Astrocyte (in vitro differentiated cells and primary cell): Measurements from ENCODE around the gene SLC44A1. TPM values are rescaled to one million over a fixed set of nuclear protein-coding genes. Genes with fewer than 3 reads are reported as not detected.

Source experiments
- DNase-seq: peaks from one replicate; pipeline ENCODE4 v3.0.0-alpha.2; 2010; ENCODE audit warnings: low read depth
- FAIRE-seq: peaks from 2 replicates; lab custom pipeline; 2011; peaks lifted over from hg19 to GRCh38; lab: Jason Lieb, UNC
- H2AFZ ChIP-seq: 2 replicates; pipeline ENCODE4 v1.6.0; 2012; ENCODE audit warnings: low read depth, low read length, inconsistent platforms
- H3K27ac ChIP-seq: 2 replicates; pipeline ENCODE4 v1.5.1; 2011; ENCODE audit warnings: low read depth, low read length, inconsistent platforms
- H3K27me3 ChIP-seq: 2 replicates; pipeline ENCODE4 v1.6.0; 2011; ENCODE audit warnings: low read length, inconsistent platforms; ENCODE audit not compliant: insufficient read depth
- H3K36me3 ChIP-seq: 2 replicates; pipeline ENCODE4 v1.5.1; 2011; ENCODE audit warnings: low read length, inconsistent platforms; ENCODE audit not compliant: insufficient read depth
- H3K4me1 ChIP-seq: 2 replicates; pipeline ENCODE4 v1.5.1; 2011; ENCODE audit warnings: low read length, inconsistent platforms; ENCODE audit not compliant: insufficient read depth
- H3K4me2 ChIP-seq: 2 replicates; pipeline ENCODE4 v1.6.0; 2012; ENCODE audit warnings: low read length, inconsistent platforms
- H3K4me3 ChIP-seq: 2 replicates; pipeline ENCODE4 v1.5.1; 2011; ENCODE audit warnings: low read depth, mild to moderate bottlenecking, low read length, inconsistent platforms; ENCODE audit not compliant: insufficient read depth
- H3K79me2 ChIP-seq: 2 replicates; pipeline ENCODE4 v1.6.0; 2012; ENCODE audit warnings: mild to moderate bottlenecking, low read length, inconsistent platforms; ENCODE audit not compliant: insufficient read depth
- H3K9ac ChIP-seq: 2 replicates; pipeline ENCODE4 v1.6.0; 2012; ENCODE audit warnings: mild to moderate bottlenecking, low read length, inconsistent platforms
- H3K9me3 ChIP-seq: 2 replicates; pipeline ENCODE4 v1.5.1; 2012; ENCODE audit warnings: low read depth, mild to moderate bottlenecking, low read length, inconsistent platforms; ENCODE audit not compliant: insufficient read depth
- H4K20me1 ChIP-seq: 2 replicates; pipeline ENCODE4 v1.6.0; 2012; ENCODE audit warnings: low read length, inconsistent platforms; ENCODE audit not compliant: insufficient read depth
- H3K27ac Mint-ChIP-seq: one replicate; pipeline ENCODE4 v1.8.0; 2021; ENCODE audit warnings: mild to moderate bottlenecking, mixed read lengths; ENCODE audit not compliant: unreplicated experiment
- H3K27me3 Mint-ChIP-seq: one replicate; pipeline ENCODE4 v1.8.0; 2021; ENCODE audit warnings: low read depth, mixed read lengths; ENCODE audit not compliant: unreplicated experiment
- H3K36me3 Mint-ChIP-seq: one replicate; pipeline ENCODE4 v1.8.0; 2021; ENCODE audit warnings: low read depth, mixed read lengths; ENCODE audit not compliant: unreplicated experiment
- H3K4me1 Mint-ChIP-seq: one replicate; pipeline ENCODE4 v1.8.0; 2021; ENCODE audit warnings: low read depth, mixed read lengths; ENCODE audit not compliant: unreplicated experiment
- H3K4me3 Mint-ChIP-seq: one replicate; pipeline ENCODE4 v1.8.0; 2021; ENCODE audit warnings: mild to moderate bottlenecking, moderate library complexity, mixed read lengths; ENCODE audit not compliant: unreplicated experiment
- H3K9me3 Mint-ChIP-seq: one replicate; pipeline ENCODE4 v1.8.0; 2021; ENCODE audit warnings: mild to moderate bottlenecking, mixed read lengths; ENCODE audit not compliant: unreplicated experiment
- EZH2 ChIP-seq: IDR thresholded peaks from 2 replicates; pipeline ENCODE4 v1.6.1; 2012; ENCODE audit warnings: mild to moderate bottlenecking, low read length, inconsistent platforms; ENCODE audit not compliant: insufficient read depth
- total RNA-seq: library from RNA; stranded (reverse); gene quantifications from 2 replicates; pipeline ENCODE4 v1.2.1, GENCODE V29; 2021
- TF ChIP-seq, protein P1 (sequence below): IDR thresholded peaks from 2 replicates; pipeline ENCODE4 v1.5.1; 2011; ENCODE audit warnings: low read depth, mild to moderate bottlenecking, inconsistent platforms, low read length, moderate library complexity; ENCODE audit not compliant: insufficient read depth

SLC44A1 gene
- total RNA-seq, 1 donor from 2014 or later, result 43.8 TPM

DNA sequence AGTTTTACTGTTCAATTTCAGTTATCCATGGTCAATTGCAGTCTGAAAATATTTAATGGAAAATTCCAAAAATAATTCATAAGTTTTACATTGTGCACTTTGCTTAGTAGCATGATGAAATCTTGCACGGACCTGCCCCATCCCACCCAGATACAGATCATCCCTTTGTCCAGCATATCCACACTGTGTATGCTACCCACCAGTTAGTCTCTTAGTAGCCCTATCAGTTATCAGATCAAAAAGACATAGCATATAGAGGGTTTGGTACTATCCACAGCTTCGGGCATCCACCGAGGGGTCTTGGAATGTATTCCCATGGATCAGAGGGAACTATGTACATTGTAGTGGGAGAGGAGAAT lies 97.7 kb downstream of the SLC44A1 start:
- no peaks in the 10 kb centered on the region for H3K79me2 ChIP-seq
- H3K27me3 ChIP-seq, result no peaks in the 10 kb centered on the region
- Mint-ChIP-seq H3K27ac (peak overlapping the region; percentile 87), H3K27me3 (no peaks in the 10 kb centered on the region), H3K36me3 (peaks cover 8% of the 10 kb centered on the region), H3K4me1 (peaks cover 2% of the 10 kb centered on the region), H3K9me3 (no peaks in the 10 kb centered on the region), H3K4me3 (no peak overlapping the region)
- no peak overlapping the region for H2AFZ ChIP-seq
- H3K4me1 ChIP-seq, result no peaks in the 10 kb centered on the region
- H3K4me2 ChIP-seq, result no peak overlapping the region
- no peak for DNase-seq
- no peak for FAIRE-seq
- no peaks in the 10 kb centered on the region for H3K36me3 ChIP-seq
- H4K20me1 ChIP-seq, result no peaks in the 10 kb centered on the region
- TF ChIP-seq EZH2, result no peak
- TF ChIP-seq, protein P1, sequence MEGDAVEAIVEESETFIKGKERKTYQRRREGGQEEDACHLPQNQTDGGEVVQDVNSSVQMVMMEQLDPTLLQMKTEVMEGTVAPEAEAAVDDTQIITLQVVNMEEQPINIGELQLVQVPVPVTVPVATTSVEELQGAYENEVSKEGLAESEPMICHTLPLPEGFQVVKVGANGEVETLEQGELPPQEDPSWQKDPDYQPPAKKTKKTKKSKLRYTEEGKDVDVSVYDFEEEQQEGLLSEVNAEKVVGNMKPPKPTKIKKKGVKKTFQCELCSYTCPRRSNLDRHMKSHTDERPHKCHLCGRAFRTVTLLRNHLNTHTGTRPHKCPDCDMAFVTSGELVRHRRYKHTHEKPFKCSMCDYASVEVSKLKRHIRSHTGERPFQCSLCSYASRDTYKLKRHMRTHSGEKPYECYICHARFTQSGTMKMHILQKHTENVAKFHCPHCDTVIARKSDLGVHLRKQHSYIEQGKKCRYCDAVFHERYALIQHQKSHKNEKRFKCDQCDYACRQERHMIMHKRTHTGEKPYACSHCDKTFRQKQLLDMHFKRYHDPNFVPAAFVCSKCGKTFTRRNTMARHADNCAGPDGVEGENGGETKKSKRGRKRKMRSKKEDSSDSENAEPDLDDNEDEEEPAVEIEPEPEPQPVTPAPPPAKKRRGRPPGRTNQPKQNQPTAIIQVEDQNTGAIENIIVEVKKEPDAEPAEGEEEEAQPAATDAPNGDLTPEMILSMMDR, result no peak
- no peak overlapping the region for H3K27ac ChIP-seq
- H3K9me3 ChIP-seq, result no peaks in the 10 kb centered on the region
- H3K4me3 ChIP-seq, result no peak overlapping the region
- no peak overlapping the region for H3K9ac ChIP-seq

DNA sequence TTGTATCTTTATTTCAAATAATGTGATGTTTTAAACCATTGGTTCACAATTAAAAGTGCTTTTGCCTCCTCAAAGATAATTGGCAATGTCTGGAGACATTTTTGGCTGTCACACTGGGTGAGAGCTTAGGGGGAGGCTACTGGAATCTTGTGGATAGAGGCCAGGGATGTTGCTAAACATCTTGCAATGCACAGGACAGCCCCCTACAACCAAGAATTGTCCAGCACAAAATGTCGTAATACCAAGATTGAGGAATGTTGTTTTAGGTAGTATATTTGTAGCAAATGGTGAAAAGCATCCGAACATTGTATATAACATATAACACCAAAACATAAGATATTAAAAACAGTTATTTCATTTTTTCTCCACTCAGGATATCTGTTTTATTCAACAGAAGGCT lies 99.8 kb downstream of the SLC44A1 start:
- H3K4me3 Mint-ChIP-seq, result no peak overlapping the region
- H3K27me3 ChIP-seq, result no peaks in the 10 kb centered on the region
- no peaks in the 10 kb centered on the region for H3K4me1 ChIP-seq
- H3K27me3 Mint-ChIP-seq, result no peaks in the 10 kb centered on the region
- H3K27ac ChIP-seq, result no peak overlapping the region
- no peaks in the 10 kb centered on the region for H4K20me1 ChIP-seq
- peaks cover under 1% of the 10 kb centered on the region for H3K36me3 Mint-ChIP-seq
- H3K36me3 ChIP-seq, result no peaks in the 10 kb centered on the region
- peaks cover 2% of the 10 kb centered on the region for H3K4me1 Mint-ChIP-seq
- H3K9me3 Mint-ChIP-seq, result no peaks in the 10 kb centered on the region
- no peaks in the 10 kb centered on the region for H3K79me2 ChIP-seq
- H3K27ac Mint-ChIP-seq, result no peak overlapping the region
- DNase-seq (no peak), FAIRE-seq (no peak)
- H3K4me2 ChIP-seq, result no peak overlapping the region
- H3K4me3 ChIP-seq, result no peak overlapping the region
- no peaks in the 10 kb centered on the region for H3K9me3 ChIP-seq
- TF ChIP-seq, protein P1, result no peak
- TF ChIP-seq EZH2, result no peak
- no peak overlapping the region for H3K9ac ChIP-seq
- H2AFZ ChIP-seq, result no peak overlapping the region

- H3K27ac Mint-ChIP-seq, result no peak overlapping the region
- Histone ChIP-seq H3K36me3 (no peaks in the 10 kb centered on the region), H4K20me1 (no peaks in the 10 kb centered on the region), H3K27me3 (no peaks in the 10 kb centered on the region), H3K4me1 (no peaks in the 10 kb centered on the region), H3K9me3 (no peaks in the 10 kb centered on the region), H3K4me2 (no peak overlapping the region), H2AFZ (no peak overlapping the region), H3K79me2 (no peaks in the 10 kb centered on the region), H3K27ac (no peak overlapping the region), H3K4me3 (no peak overlapping the region), H3K9ac (no peak overlapping the region)
- no peaks in the 10 kb centered on the region for H3K9me3 Mint-ChIP-seq
- DNase-seq, result no peak
- H3K36me3 Mint-ChIP-seq, result no peaks in the 10 kb centered on the region
- TF ChIP-seq EZH2, result no peak
- TF ChIP-seq, protein P1, result no peak
- FAIRE-seq, result no peak
- peaks cover 2% of the 10 kb centered on the region for H3K4me1 Mint-ChIP-seq
- no peak overlapping the region for H3K4me3 Mint-ChIP-seq
- H3K27me3 Mint-ChIP-seq, result no peaks in the 10 kb centered on the region
Measured at GRCh38 chr9:105345626-105346025, 101.2 kb downstream of the SLC44A1 start.
